Neural cell (in vitro differentiated cells): ENCODE results near the gene CA11. TPM values are rescaled to one million over a fixed set of nuclear protein-coding genes. Genes with fewer than 3 reads are reported as not detected.

ENCODE experiments used
- H2AFZ ChIP-seq: fragments of 200-600, 300-800 bp; sonication (generic), shearing (Covaris generic); 2 replicates; pipeline ENCODE4 v1.6.0; 2014; ENCODE audit warnings: low read depth, mild to moderate bottlenecking, antibody characterized with exemption, low read length, moderate library complexity
- H3F3A ChIP-seq: fragments of 200-600 bp; shearing (Covaris generic); 2 replicates; pipeline ENCODE4 v1.6.1; 2016; ENCODE audit warnings: mild to moderate bottlenecking, moderate library complexity, mixed read lengths, antibody characterized with exemption, low read length; ENCODE audit not compliant: insufficient read depth, poor library complexity, severe bottlenecking
- H3K27ac ChIP-seq: fragments of 200-600, 300-800 bp; sonication (generic), shearing (Covaris generic); 2 replicates; pipeline ENCODE4 v1.5.1; 2014; ENCODE audit warnings: mild to moderate bottlenecking, low read length, moderate library complexity
- H3K27me3 ChIP-seq: fragments of 300-800, 200-600 bp; sonication (generic), shearing (Covaris generic); 2 replicates; pipeline ENCODE4 v1.6.0; 2014; ENCODE audit warnings: mild to moderate bottlenecking, low read depth, low read length, moderate library complexity; ENCODE audit not compliant: insufficient read depth
- H3K36me3 ChIP-seq: fragments of 300-800, 200-600 bp; sonication (generic), shearing (Covaris generic); 2 replicates; pipeline ENCODE4 v1.5.1; 2014; ENCODE audit warnings: mild to moderate bottlenecking, antibody characterized with exemption, low read length, moderate library complexity; ENCODE audit not compliant: insufficient read depth
- H3K4me2 ChIP-seq: fragments of 300-800, 200-600 bp; sonication (generic), shearing (Covaris generic); 2 replicates; pipeline ENCODE4 v1.6.0; 2014; ENCODE audit warnings: mild to moderate bottlenecking, low read length
- H3K4me3 ChIP-seq: fragments of 300-800, 200-600 bp; sonication (generic), shearing (Covaris generic); 2 replicates; pipeline ENCODE4 v1.5.1; 2014; ENCODE audit warnings: mild to moderate bottlenecking, low read length, moderate library complexity
- H3K79me2 ChIP-seq: fragments of 200-600 bp; shearing (Covaris generic); replicated peaks from 2 replicates; pipeline ENCODE4 v1.6.0; 2014; ENCODE audit warnings: mild to moderate bottlenecking, low read length, moderate library complexity; ENCODE audit not compliant: insufficient read depth
- H3K9ac ChIP-seq: fragments of 300-800, 200-600 bp; sonication (generic), shearing (Covaris generic); 2 replicates; pipeline ENCODE4 v1.6.1; 2016; ENCODE audit warnings: mild to moderate bottlenecking, low read length, mixed read lengths
- H3K9me2 ChIP-seq: fragments of 200-600 bp; shearing (Covaris generic); 2 replicates; pipeline ENCODE4 v1.6.1; 2016; ENCODE audit warnings: mild to moderate bottlenecking, low read length, mixed read lengths; ENCODE audit not compliant: insufficient read depth
- H3K9me3 ChIP-seq: fragments of 200-600, 300-800 bp; sonication (generic), shearing (Covaris generic); 2 replicates; pipeline ENCODE4 v1.6.1; 2016; ENCODE audit warnings: mild to moderate bottlenecking, mixed run types, low read length, moderate library complexity, mixed read lengths
- H4K20me1 ChIP-seq: fragments of 200-600 bp; shearing (Covaris generic); 2 replicates; pipeline ENCODE4 v1.6.1; 2016; ENCODE audit warnings: mild to moderate bottlenecking, mixed run types; ENCODE audit not compliant: insufficient read depth
- CTCF ChIP-seq: fragments of 450-650 bp; IDR thresholded peaks from 2 replicates; pipeline ENCODE4 v1.5.1; 2014; ENCODE audit warnings: antibody characterized with exemption, mild to moderate bottlenecking, moderate library complexity; ENCODE audit not compliant: poor library complexity, severe bottlenecking
- EP300 ChIP-seq: fragments of 450-650 bp; conservative IDR thresholded peaks from 2 replicates; pipeline ENCODE4 v1.6.1; 2014; ENCODE audit warnings: antibody characterized with exemption, mild to moderate bottlenecking, moderate library complexity; ENCODE audit not compliant: poor library complexity, severe bottlenecking
- EZH2 ChIP-seq: fragments of 200-600, 300-800 bp; shearing (Covaris generic), sonication (generic); IDR thresholded peaks from 2 replicates; pipeline ENCODE4 v1.6.1; 2014; ENCODE audit warnings: antibody characterized with exemption, low read length, borderline replicate concordance, mild to moderate bottlenecking; ENCODE audit not compliant: insufficient read depth, poor library complexity, severe bottlenecking
- MXI1 ChIP-seq: fragments of 450-650 bp; conservative IDR thresholded peaks from 2 replicates; pipeline ENCODE4 v1.6.1; 2014; ENCODE audit warnings: antibody characterized with exemption, mild to moderate bottlenecking; ENCODE audit not compliant: poor library complexity, severe bottlenecking
- POLR2AphosphoS5 ChIP-seq: IDR thresholded peaks from 2 replicates; pipeline ENCODE4 v1.6.1; 2012
- RAD21 ChIP-seq: fragments of 450-650 bp; conservative IDR thresholded peaks from 2 replicates; pipeline ENCODE4 v1.6.1; 2014; ENCODE audit warnings: antibody characterized with exemption, mild to moderate bottlenecking, moderate library complexity
- SMC3 ChIP-seq: fragments of 450-650 bp; conservative IDR thresholded peaks from 2 replicates; pipeline ENCODE4 v1.6.1; 2014; ENCODE audit warnings: antibody characterized with exemption, mild to moderate bottlenecking, moderate library complexity; ENCODE audit not compliant: poor library complexity
- TAF1 ChIP-seq: IDR thresholded peaks from 2 replicates; pipeline ENCODE4 v1.6.1; 2012; ENCODE audit warnings: low read depth
- polyA plus RNA-seq: library from polyadenylated mRNA; depleted of rRNA; stranded (reverse); fragments of >200 nt; gene quantifications from 2 replicates; pipeline ENCODE4 v1.2.3, GENCODE V29; 2014
- TF ChIP-seq, protein P1 (sequence below): IDR thresholded peaks from 2 replicates; pipeline ENCODE4 v1.6.1; 2012; ENCODE audit warnings: borderline replicate concordance

The CA11 gene
- polyA plus RNA-seq, 1 donor from 2014 or later, result 108 TPM

DNA sequence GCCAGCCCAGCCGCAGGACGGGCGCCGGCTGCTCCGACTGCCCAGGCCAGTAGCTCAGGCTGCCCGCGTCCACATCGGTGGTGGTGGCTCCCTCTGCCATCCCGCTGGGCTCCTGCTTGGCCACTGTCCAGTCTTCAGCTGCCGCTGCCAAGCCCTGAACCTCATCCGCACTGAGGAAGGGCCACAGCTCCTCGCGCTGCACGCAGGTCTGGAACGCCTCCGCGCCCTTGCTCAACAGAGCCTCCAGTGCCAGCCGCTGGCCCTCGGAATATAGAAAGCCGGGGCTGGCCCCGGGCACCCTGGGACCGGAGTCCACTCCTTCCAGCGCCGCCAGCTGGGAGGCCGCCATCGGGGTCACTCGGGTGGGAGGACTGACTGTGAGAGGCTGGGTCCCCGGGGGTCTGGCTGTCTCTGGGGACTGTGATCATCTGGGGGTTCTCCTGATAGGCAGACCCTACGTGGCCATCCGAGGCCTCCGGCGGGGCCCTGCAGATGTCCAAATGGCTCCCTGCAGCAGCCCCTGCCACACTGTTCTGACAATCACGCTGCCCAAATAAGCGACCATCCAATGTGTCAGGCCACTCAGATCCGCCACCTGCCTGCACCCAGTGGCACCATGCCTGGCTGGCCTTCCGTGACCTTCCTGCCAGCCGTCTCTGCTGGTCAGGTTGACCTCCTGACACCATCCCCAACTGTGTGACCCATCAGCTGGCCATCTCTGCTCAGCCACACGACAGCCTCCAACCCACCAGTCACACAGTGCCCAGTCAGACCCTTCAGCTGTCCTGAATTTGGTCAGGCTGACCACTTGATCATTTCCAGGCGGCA lies 32.7 kb downstream of the CA11 start:
- peaks cover 4% of the 10 kb centered on the region for H4K20me1 ChIP-seq
- H3K4me2 ChIP-seq, result no peak overlapping the region
- TF ChIP-seq TAF1, result no peak
- TF ChIP-seq EP300, result no peak
- TF ChIP-seq CTCF, result no peak
- TF ChIP-seq MXI1, result no peak
- no peak for TF ChIP-seq RAD21
- no peak for TF ChIP-seq POLR2AphosphoS5
- TF ChIP-seq, protein P1, sequence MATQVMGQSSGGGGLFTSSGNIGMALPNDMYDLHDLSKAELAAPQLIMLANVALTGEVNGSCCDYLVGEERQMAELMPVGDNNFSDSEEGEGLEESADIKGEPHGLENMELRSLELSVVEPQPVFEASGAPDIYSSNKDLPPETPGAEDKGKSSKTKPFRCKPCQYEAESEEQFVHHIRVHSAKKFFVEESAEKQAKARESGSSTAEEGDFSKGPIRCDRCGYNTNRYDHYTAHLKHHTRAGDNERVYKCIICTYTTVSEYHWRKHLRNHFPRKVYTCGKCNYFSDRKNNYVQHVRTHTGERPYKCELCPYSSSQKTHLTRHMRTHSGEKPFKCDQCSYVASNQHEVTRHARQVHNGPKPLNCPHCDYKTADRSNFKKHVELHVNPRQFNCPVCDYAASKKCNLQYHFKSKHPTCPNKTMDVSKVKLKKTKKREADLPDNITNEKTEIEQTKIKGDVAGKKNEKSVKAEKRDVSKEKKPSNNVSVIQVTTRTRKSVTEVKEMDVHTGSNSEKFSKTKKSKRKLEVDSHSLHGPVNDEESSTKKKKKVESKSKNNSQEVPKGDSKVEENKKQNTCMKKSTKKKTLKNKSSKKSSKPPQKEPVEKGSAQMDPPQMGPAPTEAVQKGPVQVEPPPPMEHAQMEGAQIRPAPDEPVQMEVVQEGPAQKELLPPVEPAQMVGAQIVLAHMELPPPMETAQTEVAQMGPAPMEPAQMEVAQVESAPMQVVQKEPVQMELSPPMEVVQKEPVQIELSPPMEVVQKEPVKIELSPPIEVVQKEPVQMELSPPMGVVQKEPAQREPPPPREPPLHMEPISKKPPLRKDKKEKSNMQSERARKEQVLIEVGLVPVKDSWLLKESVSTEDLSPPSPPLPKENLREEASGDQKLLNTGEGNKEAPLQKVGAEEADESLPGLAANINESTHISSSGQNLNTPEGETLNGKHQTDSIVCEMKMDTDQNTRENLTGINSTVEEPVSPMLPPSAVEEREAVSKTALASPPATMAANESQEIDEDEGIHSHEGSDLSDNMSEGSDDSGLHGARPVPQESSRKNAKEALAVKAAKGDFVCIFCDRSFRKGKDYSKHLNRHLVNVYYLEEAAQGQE, result no peak
- no peak for TF ChIP-seq SMC3
- no peak for TF ChIP-seq EZH2
- no peak overlapping the region for H2AFZ ChIP-seq
- no peaks in the 10 kb centered on the region for H3K9me3 ChIP-seq
- no peak overlapping the region for H3K4me3 ChIP-seq
- H3F3A ChIP-seq, result no peaks in the 10 kb centered on the region
- H3K36me3 ChIP-seq, result peaks cover 3% of the 10 kb centered on the region
- H3K79me2 ChIP-seq, result peaks cover 17% of the 10 kb centered on the region
- H3K27ac ChIP-seq, result no peak overlapping the region
- no peaks in the 10 kb centered on the region for H3K27me3 ChIP-seq
- no peak overlapping the region for H3K9ac ChIP-seq
- H3K9me2 ChIP-seq, result no peaks in the 10 kb centered on the region

DNA sequence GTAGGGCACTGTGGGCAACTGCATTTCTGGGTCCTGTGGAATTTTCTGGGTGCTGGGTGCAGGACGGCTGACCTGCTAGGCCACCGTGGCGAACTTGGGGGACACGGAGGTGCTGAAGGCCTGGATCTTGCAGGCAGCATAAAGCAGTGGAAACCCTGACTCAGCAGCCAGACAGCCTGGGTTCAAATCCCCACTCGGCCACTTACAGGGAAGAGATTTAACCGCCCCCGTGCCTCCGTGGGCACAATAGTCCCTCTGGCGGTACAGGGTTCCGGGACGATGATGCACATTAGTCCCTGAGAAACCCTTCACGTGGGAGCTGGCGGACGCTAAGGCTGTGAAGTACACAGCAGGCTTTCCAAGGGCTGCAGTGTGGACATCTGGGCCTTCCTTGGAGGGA lies 34.1 kb downstream of the CA11 start:
- Histone ChIP-seq H3K9me2 (no peaks in the 10 kb centered on the region), H4K20me1 (no peaks in the 10 kb centered on the region), H3K36me3 (peaks cover under 1% of the 10 kb centered on the region), H3K27ac (no peak overlapping the region), H3K9ac (no peak overlapping the region), H3K27me3 (no peaks in the 10 kb centered on the region), H3K4me3 (no peak overlapping the region), H2AFZ (no peak overlapping the region), H3F3A (no peaks in the 10 kb centered on the region), H3K4me2 (no peak overlapping the region), H3K79me2 (peaks cover 5% of the 10 kb centered on the region), H3K9me3 (no peaks in the 10 kb centered on the region)
- TF ChIP-seq POLR2AphosphoS5 (no peak), EZH2 (no peak), SMC3 (no peak), EP300 (no peak), MXI1 (no peak), TAF1 (no peak)
